Breast epithelium (tissue), 3 donors: ENCODE data around the gene SNX18. TPM values are rescaled to one million over a fixed set of nuclear protein-coding genes. Genes with fewer than 3 reads are reported as not detected.

Experiments used
- total RNA-seq, 3 donors: library from RNA; depleted of rRNA; stranded (reverse); fragments of >200 nt; gene quantifications; one replicate each; pipeline ENCODE4 v1.1.0, GENCODE V29; 2016

Gene SNX18
- total RNA-seq, 3 donors from 2014 or later, result 29.2 to 37.3 (median 33.1) TPM

Other genes with a start within 250 kb of the SNX18 start
- 10 to 100 TPM; 29.0 to 65.0 (median 42.9) TPM for gene ARL15, start 207.2 kb upstream of the SNX18 start, total RNA-seq
- not detected for gene HSPB3, start 62.1 kb upstream of the SNX18 start, total RNA-seq